Stimulated activated CD4-positive, alpha-beta T cell treated with anti-CD3 and anti-CD28 coated beads, TNF-alpha, amount 100 ng/mL, for 24 hours (primary cell): ENCODE results near the gene BEST2.

Source experiments
- DNase-seq, 3 experiments: peaks; one replicate each; pipeline ENCODE4 v3.0.0-alpha.2; 2020; ENCODE audit warnings: low read depth in 3 of 3

BEST2 gene

DNA sequence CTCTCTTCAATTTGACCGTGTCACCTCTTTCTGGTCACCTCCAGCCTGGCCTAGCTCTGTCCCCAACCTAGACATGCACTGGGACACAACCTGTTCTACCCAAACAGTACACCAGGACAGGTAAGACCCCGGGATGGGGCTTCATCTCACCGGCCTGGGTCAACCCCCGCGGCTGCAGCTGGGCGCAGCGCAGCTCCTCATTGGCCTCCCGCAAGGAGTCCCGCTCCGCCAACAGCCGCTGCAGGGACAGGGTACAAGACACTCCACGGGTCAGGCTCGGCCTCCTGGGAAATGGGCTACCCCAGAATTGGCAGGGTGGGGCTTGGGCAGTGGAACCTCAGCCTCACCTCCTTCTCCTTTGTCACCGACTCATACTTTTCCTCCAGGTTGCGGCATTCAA lies 16.1 kb downstream of the BEST2 start:
- no peak for DNase-seq

GRCh38 chr19:12769689-12770088 lies 18.1 kb downstream of the BEST2 start:
- DNase-seq, result peak in 1 of 3 experiments; percentile 67

DNA sequence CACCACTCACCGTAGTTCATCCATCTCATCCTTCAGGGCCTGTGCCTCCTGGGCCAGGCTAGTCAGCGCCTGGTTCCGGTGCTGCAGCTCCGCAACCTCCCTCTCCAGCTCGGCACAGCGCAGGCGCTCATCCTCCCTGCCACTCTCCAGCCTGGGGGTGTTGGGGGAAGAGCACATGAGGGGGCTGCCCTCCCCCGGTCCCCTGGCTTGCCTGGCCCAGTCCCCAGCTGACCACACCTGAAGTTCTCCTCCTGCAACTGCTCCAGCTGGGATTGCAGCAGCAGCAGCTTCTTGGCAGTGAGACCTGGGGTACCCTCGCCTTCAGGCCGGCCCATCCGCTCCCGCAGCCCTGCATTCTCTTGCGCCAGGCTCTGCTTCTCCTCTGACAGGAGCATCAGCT lies 19.3 kb downstream of the BEST2 start:
- DNase-seq, result no peak

DNA sequence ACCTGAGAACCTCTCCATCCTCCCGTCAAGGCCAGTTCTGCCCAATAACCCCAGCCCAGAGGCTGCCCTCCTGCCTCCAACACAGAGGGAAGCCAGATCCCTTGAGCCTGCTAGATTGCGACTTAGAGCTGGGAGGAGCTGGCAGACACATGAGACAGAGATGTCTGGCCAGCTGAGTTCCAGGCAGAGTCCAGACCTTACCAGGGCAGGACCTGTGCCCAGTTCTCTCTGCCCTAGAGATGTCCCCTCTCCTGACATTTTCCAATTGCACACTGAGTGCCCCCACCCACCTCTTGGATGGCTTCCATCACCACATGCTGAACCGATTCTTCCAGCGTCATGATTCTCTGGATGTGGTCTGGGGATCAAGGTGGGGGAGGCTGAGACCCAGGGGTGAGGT lies 20.7 kb downstream of the BEST2 start:
- no peak for DNase-seq

GRCh38 chr19:12773571-12773970 lies 22.0 kb downstream of the BEST2 start:
- DNase-seq, result no peak

DNA sequence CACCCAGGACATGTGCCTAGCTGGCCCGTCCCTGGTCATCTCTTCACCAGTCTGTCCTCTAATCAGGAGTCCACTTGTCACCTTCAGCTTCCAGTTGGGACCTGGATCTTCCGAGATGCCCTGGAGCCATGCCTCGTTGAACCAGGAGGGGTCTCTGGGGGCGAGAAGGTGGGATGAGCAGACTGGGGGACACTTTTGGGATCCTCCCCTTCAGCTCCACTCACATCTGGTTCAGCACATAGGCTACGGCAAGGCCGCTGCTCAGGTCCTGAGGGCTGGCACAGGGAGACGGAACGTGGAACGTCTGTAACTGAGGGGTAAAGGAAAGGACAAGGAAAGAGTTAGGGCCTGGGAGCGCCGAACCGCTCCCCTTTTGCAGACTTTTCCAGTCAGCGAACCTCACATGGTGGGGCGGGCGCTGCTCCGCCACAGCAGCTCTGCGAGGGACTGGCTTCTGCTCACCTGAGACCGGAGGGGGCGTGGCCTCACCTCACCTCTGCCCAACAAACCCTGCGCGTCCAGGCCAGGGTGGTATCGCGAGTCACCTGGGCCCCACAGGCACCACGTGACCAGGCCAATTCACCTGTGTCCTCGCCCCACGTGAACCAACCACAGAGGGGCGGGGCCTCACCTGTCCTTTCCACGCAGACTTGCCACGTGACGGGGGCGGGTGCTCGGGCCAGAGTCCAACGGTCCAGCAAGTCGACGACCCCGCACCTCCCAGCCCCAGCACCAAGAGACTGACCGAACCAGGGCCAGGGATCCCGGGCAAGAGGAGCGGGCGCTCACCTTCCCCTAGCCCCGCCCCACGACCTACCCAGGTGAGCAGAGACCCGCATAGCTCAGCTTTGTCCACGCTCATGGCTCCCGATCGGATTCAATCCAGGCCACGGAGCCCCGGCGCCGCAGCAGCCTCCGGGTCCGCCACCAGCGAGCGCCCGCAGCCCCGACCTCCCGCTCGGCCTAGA lies 23.3 kb downstream of the BEST2 start, which contains the start of gene HOOK2:
Gene HOOK2 (minus strand): TSS at position 965 of the 968 bp plus-strand sequence. CDS start 103 bp downstream, at position 862.
- no peak for DNase-seq

- peak in 2 of 3 experiments; percentile 74 to 83 for DNase-seq
These were observed 25.8 kb downstream of the BEST2 start for GRCh38 chr19:12777217-12778016.

GRCh38 chr19:12778017-12778904 lies 26.7 kb downstream of the BEST2 start:
- DNase-seq, result peak in 1 of 3 experiments; percentile 53

GRCh38 chr19:12778905-12779161 lies 27.2 kb downstream of the BEST2 start:
- DNase-seq, result no peak

GRCh38 chr19:12779162-12779993 lies 27.8 kb downstream of the BEST2 start:
- no peak for DNase-seq

GRCh38 chr19:12782174-12782423 lies 30.5 kb downstream of the BEST2 start:
- DNase-seq, result no peak

- DNase-seq, result peak in 2 of 3 experiments; percentile 78 to 90
These were observed 31.1 kb downstream of the BEST2 start for GRCh38 chr19:12782424-12783290.

GRCh38 chr19:12783291-12783848 lies 31.8 kb downstream of the BEST2 start:
- peak in 1 of 3 experiments; percentile 66 for DNase-seq

- DNase-seq, result no peak
These were observed 32.3 kb downstream of the BEST2 start for GRCh38 chr19:12783849-12784393.

DNA sequence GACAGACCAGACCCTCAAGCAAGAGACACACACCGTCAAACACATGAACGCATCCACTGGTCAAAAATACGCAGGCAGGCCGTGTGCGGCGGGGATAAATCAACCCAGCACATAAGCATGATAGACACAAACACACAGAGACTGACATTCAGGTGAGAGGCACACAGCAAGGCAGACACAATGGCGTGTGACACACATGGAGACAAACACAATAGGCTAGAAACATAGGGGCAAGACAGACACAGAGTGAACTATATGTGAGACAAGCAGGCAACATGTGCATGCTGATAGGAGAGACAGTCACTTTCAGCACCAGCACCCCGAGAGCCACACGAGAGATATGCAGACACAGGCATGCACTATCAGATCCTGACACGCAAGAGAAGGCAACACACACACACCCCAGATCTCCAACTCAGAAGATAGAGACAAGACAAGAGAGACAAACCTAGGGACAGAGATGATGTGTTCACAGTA lies 32.8 kb downstream of the BEST2 start:
- no peak for DNase-seq

DNA sequence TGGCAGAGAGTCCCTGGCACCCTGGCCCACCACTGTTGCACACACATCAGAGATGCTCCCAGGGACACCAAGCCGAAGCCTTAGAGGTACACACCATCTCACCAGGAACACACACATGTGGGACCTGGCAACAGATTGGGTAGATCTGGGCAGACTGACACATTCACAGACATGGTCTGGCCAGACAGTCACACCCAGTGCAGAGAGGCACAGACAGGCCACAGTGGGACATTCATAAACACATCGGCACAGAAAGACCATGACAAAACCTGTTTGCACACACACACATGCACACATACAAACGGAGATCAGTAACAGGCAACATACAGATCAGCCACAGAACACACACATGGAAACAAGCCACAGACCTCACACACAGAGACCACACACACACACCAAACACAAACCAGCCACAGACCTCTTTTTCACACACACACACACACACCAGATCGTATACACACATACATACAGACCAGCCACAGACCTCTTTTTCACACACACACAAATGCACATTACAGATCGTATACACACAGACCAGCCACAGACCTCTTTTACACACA lies 33.4 kb downstream of the BEST2 start:
- DNase-seq, result no peak

DNA sequence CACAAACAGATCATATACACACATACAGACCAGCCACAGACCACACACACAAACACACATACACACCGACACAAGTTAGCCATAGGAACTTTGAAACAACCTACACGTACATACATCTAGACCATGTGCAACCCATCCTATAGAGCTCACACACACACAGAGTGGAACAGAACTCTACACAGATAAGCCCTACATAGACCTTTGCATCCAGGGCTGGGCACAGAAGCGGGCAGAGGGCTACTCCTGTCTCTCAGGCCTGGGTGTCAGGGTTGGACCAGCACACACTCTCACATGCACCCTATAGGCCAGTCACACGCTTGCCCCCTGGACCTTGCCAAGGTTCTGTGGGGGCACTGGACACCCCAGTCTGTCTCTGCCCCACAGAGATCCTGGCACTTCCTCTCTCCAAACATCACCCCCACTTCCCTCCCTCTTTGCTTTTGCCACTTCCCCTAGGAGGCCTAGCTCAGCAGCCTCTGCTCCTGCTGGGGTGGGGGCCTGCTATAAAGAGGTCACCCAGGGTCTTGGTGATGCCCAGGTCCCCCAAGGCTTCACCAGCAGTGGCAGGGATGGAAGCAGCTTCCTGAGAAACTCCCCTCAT lies 33.9 kb downstream of the BEST2 start:
- DNase-seq, result no peak

- no peak for DNase-seq
These were observed 34.7 kb downstream of the BEST2 start for GRCh38 chr19:12786141-12786870.
